Pancreas (tissue), 10 donors: ENCODE measurements around the gene HNRNPM. TPM values are rescaled to one million over a fixed set of nuclear protein-coding genes. Genes with fewer than 3 reads are reported as not detected.

Experiments
- ATAC-seq, 4 donors: fragments of 200-7000 bp; cut with Tn5 transposase; one replicate each; pipeline versions ENCODE4 v1.8.0 to v1.9.1; 2020; ENCODE audit warnings: mild to moderate bottlenecking in 4 of 4, moderate library complexity in 4 of 4
- DNase-seq, 6 donors: peaks; one replicate each; pipeline ENCODE4 v3.0.0-alpha.2; 2020
- FAIRE-seq: peaks from 2 replicates; lab custom pipeline; 2012; peaks lifted over from hg19 to GRCh38; lab: Jason Lieb, UNC
- H3K27ac ChIP-seq, 4 donors: fragments of 200-600 bp; sonication (generic); 1 replicate in 3 of 4; 2 replicates in 1 of 4; pipeline versions ENCODE4 v1.5.0 to v1.8.0; 2020
- H3K27me3 ChIP-seq, 4 donors: fragments of 200-600 bp; one replicate each; pipeline ENCODE4 v1.8.0; 2021
- H3K36me3 ChIP-seq, 3 donors: fragments of 200-600 bp; sonication (generic) in 1 of 3; one replicate each; pipeline versions ENCODE4 v1.5.0 to v1.8.0; 2020 to 2021
- H3K4me1 ChIP-seq, 3 donors: fragments of 200-600 bp; one replicate each; pipeline ENCODE4 v1.8.0; 2021
- H3K4me3 ChIP-seq, 4 donors: fragments of 200-600 bp; sonication (generic) in 2 of 4; one replicate each; pipeline versions ENCODE4 v1.5.0 to v1.8.0; 2020 to 2021
- H3K9me3 ChIP-seq, 4 donors: fragments of 200-600 bp; one replicate each; pipeline ENCODE4 v1.8.0; 2021
- CTCF ChIP-seq, 4 donors: fragments of 200-600 bp; sonication (generic) in 3 of 4; IDR thresholded peaks; one replicate each; pipeline versions ENCODE4 v1.5.0 to v1.8.0; 2021; ENCODE audit warnings: antibody characterized with exemption in 4 of 4
- WGBS, 2 donors: extraction: QIAGEN DNeasy Blood & Tissue Kit; methylation state at CpG; one replicate each; pipeline ENCODE4 v1.1.7; 2013; 5-methylcytosine and 5-hydroxymethylcytosine counted together
- intact Hi-C, 3 donors: fragments of 100-400 bp; cut with DNase I; formaldehyde crosslinking; loops; one replicate each; pipeline versions ENCODE4 v1.11.1 to v1.14.2; 2022
- polyA plus RNA-seq, 2 donors: library from polyadenylated mRNA; stranded (reverse); fragments of 200-250 nt; gene quantifications; one replicate each; pipeline ENCODE4 v1.2.3, GENCODE V29; 2013
- total RNA-seq, 6 donors: library from RNA; stranded (reverse); fragmentation: NEBNext Ultra II Directional in 4 of 6; extraction: Animal tissue kit (Norgen Biotek cat#: 25700) in 4 of 6; gene quantifications; one replicate each; pipeline versions ENCODE4 v1.2.1 to v1.2.4, GENCODE V29; 2021 to 2023
- donor health status: healthy with polysubstance abuse.
- donor health status: DM: no; HTN: no; CAD: no; lungs with moderate emphysema.
- donor health status: DM: no; HTN: no; CAD: no.
- donor health status: control.
- donor health status: control.
- donor health status: Bipolar disorder and iron deficiency.
- donor health status: DM: yes; HTN: yes; CAD: no.
- donor health status: DM: no; HTN: no; CAD: no.
- donor health status: DM: no; HTN: no; CAD: no.
- donor health status: DM: yes; HTN: yes; CAD: no.

HNRNPM gene
- total and polyA plus RNA-seq, 8 donors, result 44.5 to 90.1 (median 66.6) TPM

- H3K36me3 ChIP-seq, result no peaks in the 10 kb centered on the region
Measured at GRCh38 chr19:8526345-8527091, 81.7 kb downstream of the HNRNPM start.

GRCh38 chr19:8528500-8528899 is 83.7 kb downstream of the HNRNPM start:
- Histone ChIP-seq H3K4me3 (no peak overlapping the region), H3K27ac (no peak overlapping the region), H3K4me1 (peaks cover 0 to 4% (median 0%) of the 10 kb centered on the region in 3 donors), H3K9me3 (no peaks in the 10 kb centered on the region), H3K36me3 (no peaks in the 10 kb centered on the region), H3K27me3 (no peaks in the 10 kb centered on the region)
- WGBS, 2 donors, result 46 to 73% methylated on average over 4 of the region's 4 CpGs
- DNase-seq (no peak), ATAC-seq (no peak), FAIRE-seq (no peak)
- intact Hi-C loops, result no loop called here
- no peak for TF ChIP-seq CTCF (IDR thresholded peaks at IDR 0.05)

More at GRCh38 chr19:8526345-8527091, 81.7 kb downstream of the HNRNPM start:
- Histone ChIP-seq H3K27me3 (no peaks in the 10 kb centered on the region), H3K9me3 (no peaks in the 10 kb centered on the region), H3K4me3 (peak overlapping the region; percentile 56 to 83 (median 71)), H3K27ac (peak overlapping the region; percentile 82 to 91 (median 90)), H3K4me1 (peaks cover 0 to 4% (median 0%) of the 10 kb centered on the region in 3 donors)
- no peak for TF ChIP-seq CTCF (IDR thresholded peaks at IDR 0.05)
- ATAC-seq (peak; percentile 76 to 87 (median 80)), DNase-seq (peak; percentile 87 to 96 (median 93)), FAIRE-seq (no peak)
- intact Hi-C loops, result no loop called here
- WGBS, 2 donors, result 4 to 8% methylated on average over 51 to 57 of the region's 57 CpGs

- no peak overlapping the region for H3K27ac ChIP-seq
- no peaks in the 10 kb centered on the region for H3K9me3 ChIP-seq
- H3K36me3 ChIP-seq, result no peaks in the 10 kb centered on the region
- no peak overlapping the region for H3K4me3 ChIP-seq
- WGBS, 2 donors, result 75 to 76% methylated on average over 4 of the region's 4 CpGs
- no peaks in the 10 kb centered on the region for H3K27me3 ChIP-seq
- no peak for DNase-seq
- no peak for TF ChIP-seq CTCF (IDR thresholded peaks at IDR 0.05)
- H3K4me1 ChIP-seq, result peaks cover 0 to 4% (median 0%) of the 10 kb centered on the region in 3 donors
- no peak for ATAC-seq
- FAIRE-seq, result no peak
- intact Hi-C loops, result no loop called here
Measured at GRCh38 chr19:8529369-8530006, 84.7 kb downstream of the HNRNPM start.

GRCh38 chr19:8530061-8530679 is 85.4 kb downstream of the HNRNPM start:
- H3K27me3 ChIP-seq, result no peaks in the 10 kb centered on the region
- H3K36me3 ChIP-seq, result no peaks in the 10 kb centered on the region
- no peaks in the 10 kb centered on the region for H3K9me3 ChIP-seq
- H3K27ac ChIP-seq, result no peak overlapping the region
- whole genome bisulfite sequencing, 2 donors, result 91 to 92% methylated on average over 35 of the region's 35 CpGs
- ATAC-seq, result no peak
- H3K4me3 ChIP-seq, result no peak overlapping the region
- intact Hi-C loops, result no loop called here
- no peak for FAIRE-seq
- TF ChIP-seq CTCF (IDR thresholded peaks at IDR 0.05), result no peak
- no peak for DNase-seq
- no peaks in the 10 kb centered on the region for H3K4me1 ChIP-seq
